Thyroid gland (tissue), 4 donors: ENCODE measurements around the gene CWC27. TPM values are rescaled to one million over a fixed set of nuclear protein-coding genes. Genes with fewer than 3 reads are reported as not detected.

Experiments used
- DNase-seq, 2 donors: peaks; one replicate each; pipeline ENCODE4 v3.0.0-alpha.2; 2019
- H3K27ac ChIP-seq, 3 donors: fragments of 200-600 bp; sonication (generic); 1 replicate in 2 of 3; 2 replicates in 1 of 3; pipeline ENCODE4 v1.5.1; 2016 to 2019; ENCODE audit warnings: mild to moderate bottlenecking in 1 of 3, moderate library complexity in 1 of 3
- H3K27me3 ChIP-seq: fragments of 200-600 bp; sonication (generic); one replicate; pipeline ENCODE4 v1.5.1; 2019
- H3K36me3 ChIP-seq, 2 donors: fragments of 200-600 bp; sonication (generic); one replicate each; pipeline ENCODE4 v1.5.1; 2016 to 2019
- H3K4me1 ChIP-seq, 2 donors: fragments of 200-600 bp; sonication (generic); one replicate each; pipeline ENCODE4 v1.5.1; 2017 to 2019
- H3K4me3 ChIP-seq, 3 donors: fragments of 200-600 bp; sonication (generic); replicated peaks in 1 of 3; 1 replicate in 2 of 3; 2 replicates in 1 of 3; pipeline ENCODE4 v1.5.1; 2016; ENCODE audit warnings: mild to moderate bottlenecking in 1 of 3
- H3K9me3 ChIP-seq: fragments of 200-600 bp; sonication (generic); one replicate; pipeline ENCODE4 v1.5.1; 2017
- POLR2A ChIP-seq, 2 donors: fragments of 450-650 bp; IDR thresholded peaks; one replicate each; pipeline ENCODE4 v1.6.1; 2017; ENCODE audit warnings: antibody characterized with exemption in 2 of 2, mild to moderate bottlenecking in 2 of 2, moderate library complexity in 1 of 2
- WGBS, 2 donors: methylation state at CpG; one replicate each; pipeline ENCODE4 v1.1.5; 2017; 5-methylcytosine and 5-hydroxymethylcytosine counted together
- intact Hi-C: fragments of 100-400 bp; cut with DNase I; formaldehyde crosslinking; loops from one replicate; pipeline ENCODE4 v1.15.1; 2023
- total RNA-seq, 4 donors: library from RNA; depleted of rRNA; stranded (reverse); fragments of >200 nt; gene quantifications; one replicate each; pipeline ENCODE4 v1.2.3, GENCODE V29; 2016
- TF ChIP-seq, protein P1 (sequence below), 6 experiments: fragments of 200-600 bp in 3 of 6; fragments of 450-650 bp in 3 of 6; sonication (generic) in 3 of 6; IDR thresholded peaks; one replicate each; pipeline ENCODE4 v1.5.1; 2016 to 2019; ENCODE audit warnings: antibody characterized with exemption in 6 of 6, mild to moderate bottlenecking in 2 of 6, inconsistent platforms in 1 of 6, moderate library complexity in 1 of 6

Gene CWC27
- total RNA-seq, 4 donors from 2014 or later = 15.0 to 24.3 (median 16.7) TPM

DNA sequence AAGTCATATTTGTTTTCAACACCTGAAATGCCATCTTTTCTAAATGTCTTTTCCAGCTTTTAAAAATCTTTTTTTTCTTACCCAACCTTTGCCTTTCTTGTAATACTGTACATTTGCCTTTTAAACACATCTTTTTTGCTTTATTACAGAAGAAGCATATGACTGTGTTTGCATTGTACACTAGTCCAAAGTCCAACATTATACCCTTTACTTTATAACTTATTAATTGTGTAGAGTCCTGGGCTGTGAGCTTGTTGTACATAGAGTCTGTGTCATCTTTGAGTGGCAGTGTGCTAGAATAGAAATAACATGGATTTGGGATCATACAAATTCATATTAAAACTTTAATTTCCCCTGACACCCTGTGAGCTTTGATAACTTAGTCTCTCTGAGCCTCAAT, 23.7 kb downstream of the CWC27 start:
- H3K36me3 ChIP-seq = no peaks in the 10 kb centered on the region
- H3K27me3 ChIP-seq = no peaks in the 10 kb centered on the region
- H3K4me1 ChIP-seq = no peaks in the 10 kb centered on the region
- no peak for TF ChIP-seq POLR2A (IDR thresholded peaks at IDR 0.05)
- TF ChIP-seq, protein P1, sequence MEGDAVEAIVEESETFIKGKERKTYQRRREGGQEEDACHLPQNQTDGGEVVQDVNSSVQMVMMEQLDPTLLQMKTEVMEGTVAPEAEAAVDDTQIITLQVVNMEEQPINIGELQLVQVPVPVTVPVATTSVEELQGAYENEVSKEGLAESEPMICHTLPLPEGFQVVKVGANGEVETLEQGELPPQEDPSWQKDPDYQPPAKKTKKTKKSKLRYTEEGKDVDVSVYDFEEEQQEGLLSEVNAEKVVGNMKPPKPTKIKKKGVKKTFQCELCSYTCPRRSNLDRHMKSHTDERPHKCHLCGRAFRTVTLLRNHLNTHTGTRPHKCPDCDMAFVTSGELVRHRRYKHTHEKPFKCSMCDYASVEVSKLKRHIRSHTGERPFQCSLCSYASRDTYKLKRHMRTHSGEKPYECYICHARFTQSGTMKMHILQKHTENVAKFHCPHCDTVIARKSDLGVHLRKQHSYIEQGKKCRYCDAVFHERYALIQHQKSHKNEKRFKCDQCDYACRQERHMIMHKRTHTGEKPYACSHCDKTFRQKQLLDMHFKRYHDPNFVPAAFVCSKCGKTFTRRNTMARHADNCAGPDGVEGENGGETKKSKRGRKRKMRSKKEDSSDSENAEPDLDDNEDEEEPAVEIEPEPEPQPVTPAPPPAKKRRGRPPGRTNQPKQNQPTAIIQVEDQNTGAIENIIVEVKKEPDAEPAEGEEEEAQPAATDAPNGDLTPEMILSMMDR (IDR thresholded peaks at IDR 0.05) = no peak
- no peak overlapping the region for H3K27ac ChIP-seq
- H3K9me3 ChIP-seq = no peaks in the 10 kb centered on the region
- intact Hi-C loops = no loop called here
- DNase-seq = no peak
- no peak overlapping the region for H3K4me3 ChIP-seq

DNA sequence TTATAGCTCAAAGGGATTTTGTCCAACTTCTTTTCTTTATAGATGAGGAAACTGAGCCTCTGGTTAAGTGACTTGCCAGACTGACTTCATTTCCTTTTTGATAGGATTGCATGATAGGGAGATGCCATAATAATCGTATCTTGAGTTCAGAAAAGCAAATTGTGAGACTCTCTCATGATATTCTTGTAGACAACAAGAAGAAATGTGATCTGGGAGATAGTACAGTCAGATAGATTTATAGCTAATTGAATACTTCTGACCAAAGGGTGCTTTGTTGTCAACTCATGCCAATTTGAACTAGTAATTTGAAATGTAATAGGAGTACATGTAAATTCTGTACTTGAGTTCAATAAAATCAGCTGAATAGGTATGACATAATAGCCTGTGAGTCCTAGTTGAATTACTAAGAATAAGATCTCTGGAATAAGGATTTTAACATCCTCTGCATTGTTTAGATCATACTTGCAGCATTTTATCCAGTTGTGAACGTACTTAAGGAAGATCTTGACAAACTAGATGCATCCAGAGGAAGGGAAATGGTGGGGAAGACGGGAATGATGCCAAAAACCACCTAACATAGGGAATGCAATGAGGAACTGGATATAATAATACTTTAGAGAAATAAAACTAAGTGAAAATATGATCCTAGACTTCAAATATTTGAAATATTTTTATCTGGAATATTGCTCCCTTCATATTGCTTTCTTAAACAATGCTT, 25.5 kb downstream of the CWC27 start:
- Histone ChIP-seq H3K4me1 (no peaks in the 10 kb centered on the region), H3K27ac (no peak overlapping the region), H3K27me3 (no peaks in the 10 kb centered on the region), H3K4me3 (no peak overlapping the region), H3K36me3 (no peaks in the 10 kb centered on the region), H3K9me3 (no peaks in the 10 kb centered on the region)
- intact Hi-C loops = no loop called here
- TF ChIP-seq, protein P1 (IDR thresholded peaks at IDR 0.05) = no peak
- no peak for TF ChIP-seq POLR2A (IDR thresholded peaks at IDR 0.05)
- 86 to 87% methylated on average over 3 of the region's 3 CpGs for WGBS, 2 donors
- DNase-seq = no peak

DNA sequence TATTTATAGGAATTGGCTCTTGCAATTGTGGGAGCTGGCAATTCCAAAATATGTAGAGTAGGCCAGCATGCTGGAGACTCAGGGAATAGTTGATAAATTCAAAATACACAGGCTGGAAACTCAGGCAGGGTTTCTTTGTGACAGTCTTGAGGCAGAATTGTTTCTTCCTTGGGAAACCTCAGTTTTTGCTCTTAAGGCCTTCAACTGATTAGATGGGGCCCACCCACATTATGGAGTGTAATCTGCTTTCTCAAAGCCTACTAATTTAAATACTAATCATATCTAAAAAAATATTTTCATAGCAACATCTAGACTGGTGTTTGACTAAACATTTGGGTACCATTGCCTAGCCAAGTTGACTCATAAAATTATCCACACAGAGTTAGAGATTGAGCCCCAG, 27.6 kb downstream of the CWC27 start:
- intact Hi-C loops = no loop called here
- H3K9me3 ChIP-seq = no peaks in the 10 kb centered on the region
- TF ChIP-seq, protein P1 (IDR thresholded peaks at IDR 0.05) = no peak
- no peak for TF ChIP-seq POLR2A (IDR thresholded peaks at IDR 0.05)

DNA sequence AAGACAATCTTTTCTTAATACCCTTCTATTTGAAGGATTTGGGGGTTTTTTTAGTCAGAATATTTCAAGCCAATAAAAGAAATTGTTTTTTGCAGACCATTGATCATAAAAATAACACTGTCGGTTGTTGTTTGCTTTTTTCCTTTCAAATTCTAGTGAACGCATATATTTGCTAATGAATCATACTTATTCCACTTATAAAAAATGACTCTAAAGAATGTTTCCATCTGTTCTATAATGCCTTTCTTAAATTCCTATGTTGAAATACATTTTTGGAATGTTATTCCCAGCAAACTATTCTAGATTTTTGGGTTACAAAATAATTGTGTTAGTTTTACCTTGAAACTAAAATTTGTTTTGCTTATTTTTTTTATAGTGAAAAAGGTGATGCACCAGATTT, 32.2 kb downstream of the CWC27 start:
- WGBS, 2 donors = 94 to 99% methylated on average over 2 of the region's 2 CpGs
- Histone ChIP-seq H3K9me3 (no peaks in the 10 kb centered on the region), H3K4me1 (no peaks in the 10 kb centered on the region), H3K4me3 (no peak overlapping the region), H3K27ac (no peak overlapping the region), H3K27me3 (no peaks in the 10 kb centered on the region), H3K36me3 (no peaks in the 10 kb centered on the region)
- intact Hi-C loops = loop anchor here (10.0 kb wide), 1 partner anchor 684 kb away; the partner anchor contains the start of gene ADAMTS6
- TF ChIP-seq, protein P1 (IDR thresholded peaks at IDR 0.05) = no peak
- no peak for TF ChIP-seq POLR2A (IDR thresholded peaks at IDR 0.05)
- no peak for DNase-seq

More for the DNA sequence above, 27.6 kb downstream of the CWC27 start:
- Histone ChIP-seq H3K4me3 (no peak overlapping the region), H3K27ac (no peak overlapping the region), H3K36me3 (no peaks in the 10 kb centered on the region), H3K27me3 (no peaks in the 10 kb centered on the region), H3K4me1 (no peaks in the 10 kb centered on the region)
- no peak for DNase-seq

DNA sequence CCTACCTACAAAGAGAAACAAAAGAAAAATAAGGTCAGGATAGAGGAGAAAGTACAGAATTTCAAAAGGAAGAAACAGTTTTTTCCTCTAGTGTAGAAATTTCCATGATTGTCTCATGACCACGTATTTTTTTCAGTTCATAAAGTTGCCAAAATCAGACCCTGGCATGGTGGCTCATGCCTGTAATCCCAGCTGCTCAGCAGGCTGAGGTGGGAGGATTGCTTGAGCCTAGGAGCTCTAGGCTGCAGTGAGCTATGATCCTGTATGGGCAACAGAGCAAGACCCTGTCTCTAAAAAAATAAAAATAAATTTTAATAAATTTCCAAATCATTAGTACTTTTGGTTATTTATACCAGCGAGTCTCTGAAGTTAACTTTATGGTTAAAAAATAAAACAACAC, 37.8 kb downstream of the CWC27 start:
- intact Hi-C loops = loop anchor here (10.0 kb wide), 1 partner anchor 678 kb away; the partner anchor contains the start of gene ADAMTS6
- WGBS, 2 donors = 85 to 93% methylated on average over 2 of the region's 2 CpGs
- no peaks in the 10 kb centered on the region for H3K4me1 ChIP-seq
- no peak overlapping the region for H3K27ac ChIP-seq
- H3K4me3 ChIP-seq = no peak overlapping the region
- no peaks in the 10 kb centered on the region for H3K9me3 ChIP-seq
- DNase-seq = no peak
- H3K27me3 ChIP-seq = no peaks in the 10 kb centered on the region
- no peaks in the 10 kb centered on the region for H3K36me3 ChIP-seq
- TF ChIP-seq POLR2A (IDR thresholded peaks at IDR 0.05) = no peak
- TF ChIP-seq, protein P1 (IDR thresholded peaks at IDR 0.05) = no peak
